NCI-H446 (cell line): ENCODE data around the gene RPS4Y1.
"Not testable (repeated sequence)": the region's sequence is repeated elsewhere in the genome, so short reads cannot be mapped to it uniquely, and the experiment has no call there.

ENCODE experiments used
- DNase-seq, 2 experiments: peaks; one replicate each; lab custom pipeline; 2025; lab: John Stamatoyannopoulos, UW

The RPS4Y1 gene

GRCh38 chrY:2841471-2841893 is at the start of gene RPS4Y1:
RPS4Y1 (plus strand) TSS chrY:2841602; CDS start chrY:2841625, 23 bp downstream.
- peak in 1 of 2 experiments; percentile 21 for DNase-seq

DNA sequence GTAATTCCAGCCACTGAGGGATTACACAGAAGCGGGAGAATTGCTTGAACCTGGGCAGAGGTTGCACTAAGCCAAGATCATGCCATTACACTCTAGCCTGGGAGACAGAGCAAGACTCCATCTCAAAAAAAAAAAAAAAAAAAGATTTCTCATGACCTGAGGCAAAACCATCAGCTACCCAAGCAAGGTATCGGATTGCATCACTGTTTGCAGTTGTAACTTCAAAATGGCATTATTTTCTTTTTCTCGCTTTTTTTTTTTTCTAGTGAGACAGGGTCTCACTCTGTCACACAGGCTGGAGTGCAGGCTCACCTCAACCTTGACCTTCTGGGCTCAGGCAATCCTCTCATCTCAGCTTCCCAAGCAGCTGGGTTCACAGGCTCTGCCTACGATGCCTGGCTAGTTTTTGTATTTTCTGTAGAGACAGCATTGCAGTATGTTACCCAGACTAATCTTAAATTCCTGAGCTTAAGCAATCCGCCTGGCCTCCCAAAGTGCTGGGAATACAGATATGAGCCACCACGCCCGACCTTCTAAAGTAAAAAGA is 44.4 kb upstream of the RPS4Y1 start:
- DNase-seq = no peak

DNA sequence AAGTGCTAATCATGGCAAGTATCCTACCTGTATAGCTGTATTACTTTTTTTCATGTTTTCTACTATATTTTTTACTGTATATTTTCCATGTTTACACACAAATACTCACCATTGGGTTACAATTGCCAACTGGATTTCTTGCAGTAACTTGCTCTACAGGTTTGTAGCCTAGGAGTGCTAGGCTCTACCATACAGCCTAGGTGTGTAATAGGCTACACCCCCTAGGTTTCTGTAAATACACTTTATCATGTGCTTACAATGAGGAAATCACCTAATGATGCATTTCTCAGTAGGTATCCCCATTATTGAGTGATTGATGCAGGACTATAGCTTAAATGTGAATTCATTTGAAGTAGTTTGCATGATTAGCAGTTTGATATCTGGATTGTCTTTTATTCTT is 43.4 kb upstream of the RPS4Y1 start:
- no peak for DNase-seq

- DNase-seq = peak in 1 of 2 experiments; percentile 0
Measured at GRCh38 chrY:2800246-2800645, 41.2 kb upstream of the RPS4Y1 start.

- DNase-seq = not testable (repeated sequence)
Measured at GRCh38 chrY:2817146-2817896, 24.1 kb upstream of the RPS4Y1 start.

GRCh38 chrY:2824471-2824870 is 16.9 kb upstream of the RPS4Y1 start:
- DNase-seq = no peak

DNA sequence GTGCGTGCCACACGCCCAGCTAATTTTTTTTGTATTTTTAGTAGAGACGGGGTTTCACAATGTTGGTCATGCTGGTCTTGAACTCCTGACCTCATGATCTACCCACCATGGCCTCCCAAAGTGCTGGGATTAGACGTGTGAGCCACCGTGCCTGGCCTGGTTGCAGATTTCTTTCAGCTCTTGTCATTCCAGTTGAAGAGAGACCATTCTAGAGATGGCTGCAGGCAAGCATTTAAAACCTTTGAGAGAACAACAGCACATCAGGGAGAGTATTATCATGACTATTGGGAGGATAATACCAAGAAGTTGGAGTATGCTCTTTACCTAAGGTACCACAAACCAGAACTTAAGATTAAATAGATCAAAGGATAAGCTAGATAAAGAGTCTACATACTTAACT is 12.9 kb upstream of the RPS4Y1 start:
- no peak for DNase-seq

- no peak for DNase-seq
Measured at GRCh38 chrY:2835230-2835629, 6.2 kb upstream of the RPS4Y1 start.

- no peak for DNase-seq
Measured at GRCh38 chrY:2837078-2837477, 4.3 kb upstream of the RPS4Y1 start.

DNA sequence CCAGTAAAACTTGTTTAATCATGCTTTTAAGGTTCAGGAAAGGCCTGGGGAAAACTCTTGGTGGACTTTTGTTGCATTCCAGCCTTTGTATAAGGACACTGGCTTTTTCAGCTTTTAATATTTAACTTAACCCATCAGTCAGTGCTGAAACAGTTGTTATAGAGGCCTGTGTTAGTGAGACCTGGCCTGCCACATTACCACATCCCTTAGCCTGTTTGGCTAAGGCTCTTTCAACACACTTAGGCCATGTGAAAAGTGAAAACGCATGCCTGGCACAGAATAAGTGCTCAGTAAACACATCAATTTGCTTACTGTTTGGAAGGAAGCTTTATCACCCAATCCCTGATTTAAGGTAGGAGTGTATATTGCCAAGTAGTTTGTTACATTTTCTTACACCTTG is 3.5 kb upstream of the RPS4Y1 start:
- no peak for DNase-seq

DNA sequence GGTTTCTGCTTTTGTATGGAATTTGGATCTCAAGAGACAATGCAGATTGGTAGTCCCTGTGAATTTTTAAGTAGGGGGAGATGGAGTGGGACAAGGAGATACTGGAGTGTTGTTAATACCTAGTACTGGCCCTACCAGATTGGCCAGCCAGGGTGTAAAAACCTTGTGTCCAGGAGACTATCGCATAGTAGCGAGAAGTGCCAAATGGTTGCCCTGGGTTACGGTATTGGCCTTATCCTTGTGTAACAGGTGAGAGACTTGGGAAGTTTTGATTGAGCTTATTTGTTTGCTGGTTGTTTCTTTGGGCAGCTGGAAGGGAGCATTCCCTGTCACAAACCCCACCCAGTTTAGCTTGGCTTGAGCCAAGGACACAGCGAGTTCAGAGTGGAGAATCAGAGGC is 5.4 kb downstream of the RPS4Y1 start:
- no peak for DNase-seq

DNA sequence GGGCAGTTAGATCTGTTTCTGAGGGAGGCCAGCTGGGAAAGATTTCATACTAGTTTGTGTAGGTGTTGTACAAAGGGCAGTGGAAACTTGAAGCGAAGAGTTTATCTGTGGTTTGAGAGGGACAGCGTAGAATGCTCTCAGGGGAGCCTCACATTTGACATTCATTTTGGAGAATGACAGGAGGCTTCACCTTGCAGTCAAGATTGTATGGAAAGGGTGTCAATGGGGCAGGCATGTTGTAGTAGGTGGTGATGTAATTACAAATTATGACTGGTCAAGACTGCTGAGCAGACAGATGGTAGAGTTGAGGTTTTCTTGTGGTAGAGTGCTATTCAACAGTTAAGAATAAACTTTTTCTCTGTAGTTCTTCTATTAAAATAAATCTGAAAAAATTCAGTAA is 7.0 kb downstream of the RPS4Y1 start:
- no peak for DNase-seq

- no peak for DNase-seq
Measured at GRCh38 chrY:2849368-2849767, 8.0 kb downstream of the RPS4Y1 start.

- no peak for DNase-seq
Measured at GRCh38 chrY:2854145-2854774, 12.9 kb downstream of the RPS4Y1 start.

DNA sequence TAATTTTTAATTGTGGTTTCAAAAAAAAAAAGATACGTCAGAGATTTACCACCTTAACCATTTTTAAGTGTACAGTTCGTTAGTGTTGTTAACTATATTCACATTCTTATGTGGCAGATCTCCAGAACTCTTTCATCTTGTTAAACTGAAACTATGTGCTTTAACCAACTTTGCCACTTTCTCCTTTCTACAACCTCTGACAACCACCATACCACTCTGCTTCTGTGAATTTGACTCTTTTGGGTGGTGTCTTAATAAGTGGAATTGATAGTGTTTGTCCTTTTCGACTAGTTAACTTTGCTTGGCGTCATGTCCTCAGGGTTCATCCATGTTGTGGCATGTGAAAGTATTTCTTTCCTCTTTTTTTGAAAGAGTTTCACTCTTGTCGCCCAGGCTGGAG is 15.7 kb downstream of the RPS4Y1 start:
- DNase-seq = no peak

- DNase-seq = no peak
Measured at GRCh38 chrY:2857686-2858085, 16.3 kb downstream of the RPS4Y1 start.

DNA sequence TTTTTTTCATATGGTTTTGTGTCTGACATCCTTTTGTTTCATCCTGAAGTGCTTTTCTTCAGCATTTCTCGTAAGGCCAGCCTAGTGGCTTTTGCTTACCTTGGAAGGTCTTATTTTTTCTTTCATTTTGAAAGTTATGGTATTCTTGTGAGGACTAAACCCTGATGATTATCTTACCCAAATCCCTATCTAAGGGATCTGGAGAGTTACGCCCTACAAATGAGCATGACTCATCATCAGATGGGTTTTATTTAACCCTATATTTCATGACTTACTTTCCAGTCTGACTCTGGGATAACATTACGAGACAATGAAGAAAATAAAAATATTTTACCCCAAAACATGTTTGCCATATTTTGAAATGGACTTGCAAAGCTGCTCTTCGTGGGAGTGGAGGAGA is 18.4 kb downstream of the RPS4Y1 start:
- no peak for DNase-seq

GRCh38 chrY:2860511-2860910 is 19.1 kb downstream of the RPS4Y1 start:
- no peak for DNase-seq

DNA sequence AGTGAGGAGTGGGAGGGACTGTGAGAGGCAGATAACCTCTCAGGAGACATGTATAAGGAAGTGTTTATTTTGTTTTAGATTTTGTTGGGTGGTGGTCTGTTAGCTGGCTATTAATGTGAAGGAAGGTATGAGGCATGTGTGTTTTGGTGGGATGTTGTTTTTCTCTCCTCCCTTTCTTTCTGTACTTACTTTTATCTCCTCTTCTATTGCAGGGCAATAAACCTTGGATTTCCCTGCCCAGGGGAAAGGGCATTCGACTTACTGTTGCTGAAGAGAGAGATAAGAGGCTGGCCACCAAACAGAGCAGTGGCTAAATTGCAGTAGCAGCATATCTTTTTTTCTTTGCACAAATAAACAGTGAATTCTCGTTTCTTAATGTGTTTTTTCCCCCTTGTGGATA is 25.2 kb downstream of the RPS4Y1 start:
- DNase-seq = no peak

DNA sequence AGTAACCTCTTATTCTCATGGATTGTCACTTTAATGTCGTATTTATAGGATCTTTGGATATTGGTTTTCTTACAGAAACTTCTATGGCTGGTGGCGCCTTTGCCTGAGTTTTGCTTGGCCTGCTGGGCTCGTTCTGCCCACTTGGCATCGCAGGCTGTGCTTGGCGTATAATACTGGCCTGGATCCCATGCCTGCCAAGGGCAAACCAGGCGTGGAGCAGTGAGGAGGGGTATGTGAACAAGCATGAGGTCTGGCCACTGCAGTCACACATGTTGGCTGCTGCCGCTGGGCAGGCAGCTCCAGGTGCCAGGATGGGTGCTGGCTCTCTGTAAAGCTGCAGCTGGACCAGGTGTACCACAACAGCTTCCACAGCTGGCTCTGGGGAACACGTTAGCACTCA is 26.1 kb downstream of the RPS4Y1 start:
- DNase-seq = no peak

DNA sequence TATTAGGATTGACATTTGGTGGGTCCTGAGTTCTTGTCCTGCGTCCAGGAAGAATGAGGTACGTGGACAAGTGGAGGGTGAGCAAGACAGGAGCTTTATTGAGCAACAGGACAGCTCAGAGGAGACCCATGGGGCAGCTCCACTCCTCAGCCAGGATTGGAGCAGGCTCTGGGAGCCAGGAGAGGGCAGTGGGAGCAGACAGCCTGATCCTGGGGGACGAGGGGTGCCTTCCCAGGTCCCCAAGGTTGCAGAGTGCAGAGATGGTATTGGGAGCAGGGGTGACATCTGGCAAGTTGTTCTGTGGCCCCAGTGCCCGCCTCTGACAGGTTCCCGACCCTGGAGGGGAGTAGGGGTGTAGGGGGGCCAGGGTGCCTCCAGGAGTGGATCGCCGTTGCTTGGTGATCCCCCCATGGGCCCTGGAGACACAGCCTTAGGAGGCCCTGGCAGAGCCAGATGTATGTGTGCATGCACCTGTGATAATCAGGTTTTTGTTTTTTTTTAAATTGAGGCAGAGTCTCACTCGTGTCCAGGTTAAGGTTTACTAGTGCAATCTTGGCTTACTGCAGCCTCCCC is 26.7 kb downstream of the RPS4Y1 start:
- no peak for DNase-seq

DNA sequence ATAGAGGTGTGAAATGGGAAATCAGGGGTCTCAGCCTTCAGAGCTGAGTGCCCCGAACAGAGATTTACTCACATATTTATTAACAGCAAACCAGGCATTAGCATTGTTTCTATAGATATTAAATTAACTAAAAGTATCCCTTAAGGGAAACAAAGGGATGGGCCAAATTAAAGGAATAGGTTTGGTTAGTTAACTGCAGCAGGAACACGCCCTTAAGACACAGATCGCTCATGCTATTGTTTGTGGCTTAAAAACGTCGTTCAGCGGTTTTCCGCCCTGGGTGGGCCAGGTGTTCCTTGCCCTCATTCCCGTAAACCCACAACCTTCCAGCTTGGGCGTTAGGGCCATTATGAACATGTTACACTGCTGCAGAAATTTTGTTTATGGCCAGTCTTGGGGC is 30.8 kb downstream of the RPS4Y1 start:
- not testable (repeated sequence) for DNase-seq

- no peak for DNase-seq
Measured at GRCh38 chrY:2874211-2874610, 32.8 kb downstream of the RPS4Y1 start.
